ENCODE results near the gene EBP.
"Not testable (repeated sequence)": the region's sequence is repeated elsewhere in the genome, so short reads cannot be mapped to it uniquely, and the experiment has no call there.

- not testable (repeated sequence) for TF ChIP-seq CTCF (IDR thresholded peaks at IDR 0.05); POLR2AphosphoS5 (IDR thresholded peaks at IDR 0.05); POLR2A (IDR thresholded peaks at IDR 0.05; ENCODE audit: low read depth)
Observed at GRCh38 chrX:48555731-48556325, 34.2 kb downstream of the EBP start.

Measured in esophagus muscularis mucosa (tissue), 3 donors.